HCT116 (cell line): ENCODE measurements around the gene CAPS.

Experiments
- CEBPB ChIP-seq: IDR thresholded peaks from 2 replicates; pipeline ENCODE4 v1.6.1; 2012; ENCODE audit warnings: low read depth
- EZH2 ChIP-seq: fragments of 200-600 bp; sonication (generic); IDR thresholded peaks from 2 replicates; pipeline ENCODE4 v1.6.1; 2017; ENCODE audit warnings: antibody characterized with exemption, mixed run types
- TCF7L2 ChIP-seq: IDR thresholded peaks from 2 replicates; pipeline ENCODE4 v1.7.0; 2011; ENCODE audit warnings: borderline replicate concordance, inconsistent platforms; ENCODE audit not compliant: insufficient read depth, insufficient read length; ENCODE audit errors: extremely low read depth
- TF ChIP-seq, protein P1 (sequence below), 3 experiments: fragments of 200-600 bp in 1 of 3; sonication (generic) in 1 of 3; IDR thresholded peaks in 2 of 3; conservative IDR thresholded peaks in 1 of 3; 2 replicates each; pipeline ENCODE4 v1.5.1; 2012 to 2017; ENCODE audit warnings: low read depth in 2 of 3, low read length in 2 of 3, antibody characterized with exemption in 1 of 3, borderline replicate concordance in 1 of 3, control low read depth in 1 of 3, mild to moderate bottlenecking in 1 of 3, mixed read lengths in 1 of 3, mixed run types in 1 of 3, moderate library complexity in 1 of 3; ENCODE audit not compliant: insufficient read depth in 1 of 3
- TF ChIP-seq, protein P2 (sequence below): IDR thresholded peaks from 2 replicates; pipeline ENCODE4 v1.6.1; 2012

DNA sequence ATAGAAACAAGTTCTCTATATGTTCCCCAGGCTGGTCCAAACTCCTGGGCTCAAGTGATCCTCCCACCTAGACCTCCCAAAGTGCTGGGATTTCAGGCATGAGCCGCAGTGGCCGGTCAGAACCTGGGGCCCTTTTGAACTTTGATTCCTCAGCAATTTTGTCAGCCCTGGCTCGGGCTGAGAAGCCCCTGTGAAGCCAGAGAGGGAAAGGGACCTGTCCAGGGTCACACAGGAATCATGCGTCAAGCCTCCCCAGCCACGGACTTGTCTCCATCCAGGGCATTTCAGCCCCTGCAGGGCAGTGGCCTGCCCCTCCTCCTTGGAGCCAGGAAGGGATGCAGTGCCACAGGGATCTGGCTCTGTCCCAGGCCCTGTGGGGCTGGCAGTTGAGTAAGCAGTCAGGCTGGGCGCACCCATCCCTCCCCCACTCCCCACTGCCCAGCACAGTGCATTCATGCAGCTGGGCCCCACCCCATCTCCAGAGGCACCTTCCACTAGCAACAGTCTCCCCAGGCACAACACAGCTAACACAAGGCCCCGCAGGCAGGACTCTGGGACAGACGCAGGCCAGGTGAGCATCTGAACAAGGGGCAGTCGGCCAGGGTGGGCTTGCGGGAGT, at the start of gene CAPS:
- TF ChIP-seq TCF7L2 (no peak), CEBPB (no peak), EZH2 (no peak)
- TF ChIP-seq, protein P1, sequence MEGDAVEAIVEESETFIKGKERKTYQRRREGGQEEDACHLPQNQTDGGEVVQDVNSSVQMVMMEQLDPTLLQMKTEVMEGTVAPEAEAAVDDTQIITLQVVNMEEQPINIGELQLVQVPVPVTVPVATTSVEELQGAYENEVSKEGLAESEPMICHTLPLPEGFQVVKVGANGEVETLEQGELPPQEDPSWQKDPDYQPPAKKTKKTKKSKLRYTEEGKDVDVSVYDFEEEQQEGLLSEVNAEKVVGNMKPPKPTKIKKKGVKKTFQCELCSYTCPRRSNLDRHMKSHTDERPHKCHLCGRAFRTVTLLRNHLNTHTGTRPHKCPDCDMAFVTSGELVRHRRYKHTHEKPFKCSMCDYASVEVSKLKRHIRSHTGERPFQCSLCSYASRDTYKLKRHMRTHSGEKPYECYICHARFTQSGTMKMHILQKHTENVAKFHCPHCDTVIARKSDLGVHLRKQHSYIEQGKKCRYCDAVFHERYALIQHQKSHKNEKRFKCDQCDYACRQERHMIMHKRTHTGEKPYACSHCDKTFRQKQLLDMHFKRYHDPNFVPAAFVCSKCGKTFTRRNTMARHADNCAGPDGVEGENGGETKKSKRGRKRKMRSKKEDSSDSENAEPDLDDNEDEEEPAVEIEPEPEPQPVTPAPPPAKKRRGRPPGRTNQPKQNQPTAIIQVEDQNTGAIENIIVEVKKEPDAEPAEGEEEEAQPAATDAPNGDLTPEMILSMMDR (IDR thresholded peaks at IDR 0.05 in 2 of 3, conservative IDR thresholded peaks at IDR 0.05 in 1 of 3; ENCODE audit: borderline replicate concordance in 1 of 3, insufficient read depth in 1 of 3, low read depth in 2 of 3, low read length in 2 of 3): no peak
- TF ChIP-seq, protein P2, sequence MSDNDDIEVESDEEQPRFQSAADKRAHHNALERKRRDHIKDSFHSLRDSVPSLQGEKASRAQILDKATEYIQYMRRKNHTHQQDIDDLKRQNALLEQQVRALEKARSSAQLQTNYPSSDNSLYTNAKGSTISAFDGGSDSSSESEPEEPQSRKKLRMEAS: no peak
